ENCODE data around the gene CDNF. TPM values are rescaled to one million over a fixed set of nuclear protein-coding genes. Genes with fewer than 3 reads are reported as not detected.

The CDNF gene
- total and polyA plus RNA-seq, 2 experiments from 2014 or later = 2.4 to 7.6 TPM

DNA sequence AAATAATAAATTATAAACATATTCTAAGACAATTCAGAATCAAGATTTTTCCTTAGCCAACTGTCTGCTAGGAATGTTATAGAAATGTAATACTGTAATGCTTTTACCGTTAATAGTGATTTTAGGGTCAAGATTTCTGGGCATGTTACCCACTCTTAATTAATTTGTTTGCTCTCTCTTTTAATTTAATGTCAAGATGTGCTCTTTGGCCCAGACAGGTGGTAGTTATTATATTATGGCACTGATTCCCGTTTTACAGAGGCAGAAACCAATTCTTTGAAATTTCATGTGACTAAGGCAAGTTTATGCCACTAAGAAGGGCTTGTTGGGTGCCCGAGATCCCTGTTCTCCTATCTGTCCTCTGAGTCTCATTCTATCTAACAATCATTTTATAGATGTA, 62.2 kb downstream of the CDNF start:
- no peak overlapping the region for H3K4me3 ChIP-seq
- H2AFZ ChIP-seq = no peak overlapping the region
- no peaks in the 10 kb centered on the region for H3K9me2 ChIP-seq (replicated peaks; ENCODE audit: insufficient read depth)
- no peaks in the 10 kb centered on the region for H3K9me3 ChIP-seq (ENCODE audit: low read depth)
- no peak overlapping the region for H3K4me2 ChIP-seq
- H3K27ac ChIP-seq = no peak overlapping the region
- no peaks in the 10 kb centered on the region for H3K36me3 ChIP-seq (replicated peaks; ENCODE audit: insufficient read depth, low read depth)
- WGBS (ENCODE audit: low lambda C conversion rate, missing lambda C conversion rate) = 83% methylated on average over 3 of the region's 3 CpGs
- TF ChIP-seq EZH2 (IDR thresholded peaks at IDR 0.05; ENCODE audit: borderline replicate concordance) (no peak), EZH2phosphoT487 (IDR thresholded peaks at IDR 0.05; ENCODE audit: low read depth, severe bottlenecking, unreplicated experiment) (no peak)
- TF ChIP-seq, protein P1, sequence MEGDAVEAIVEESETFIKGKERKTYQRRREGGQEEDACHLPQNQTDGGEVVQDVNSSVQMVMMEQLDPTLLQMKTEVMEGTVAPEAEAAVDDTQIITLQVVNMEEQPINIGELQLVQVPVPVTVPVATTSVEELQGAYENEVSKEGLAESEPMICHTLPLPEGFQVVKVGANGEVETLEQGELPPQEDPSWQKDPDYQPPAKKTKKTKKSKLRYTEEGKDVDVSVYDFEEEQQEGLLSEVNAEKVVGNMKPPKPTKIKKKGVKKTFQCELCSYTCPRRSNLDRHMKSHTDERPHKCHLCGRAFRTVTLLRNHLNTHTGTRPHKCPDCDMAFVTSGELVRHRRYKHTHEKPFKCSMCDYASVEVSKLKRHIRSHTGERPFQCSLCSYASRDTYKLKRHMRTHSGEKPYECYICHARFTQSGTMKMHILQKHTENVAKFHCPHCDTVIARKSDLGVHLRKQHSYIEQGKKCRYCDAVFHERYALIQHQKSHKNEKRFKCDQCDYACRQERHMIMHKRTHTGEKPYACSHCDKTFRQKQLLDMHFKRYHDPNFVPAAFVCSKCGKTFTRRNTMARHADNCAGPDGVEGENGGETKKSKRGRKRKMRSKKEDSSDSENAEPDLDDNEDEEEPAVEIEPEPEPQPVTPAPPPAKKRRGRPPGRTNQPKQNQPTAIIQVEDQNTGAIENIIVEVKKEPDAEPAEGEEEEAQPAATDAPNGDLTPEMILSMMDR (IDR thresholded peaks at IDR 0.05; ENCODE audit: poor library complexity) = no peak
- H3K27me3 ChIP-seq = no peaks in the 10 kb centered on the region
- DNase-seq (ENCODE audit: low spot score) = no peak
- H3K79me2 ChIP-seq = no peaks in the 10 kb centered on the region
- H4K20me1 ChIP-seq (ENCODE audit: insufficient read depth, poor library complexity, severe bottlenecking) = no peaks in the 10 kb centered on the region
- peaks cover 10% of the 10 kb centered on the region for H3K4me1 ChIP-seq (ENCODE audit: insufficient read depth)

GRCh38 chr10:14774797-14775196, 63.0 kb downstream of the CDNF start, which contains the start of gene FAM107B:
FAM107B (minus strand) TSS chr10:14774897; CDS start chr10:14774663, 234 bp downstream.
- Histone ChIP-seq H3K9me3 (ENCODE audit: low read depth) (no peaks in the 10 kb centered on the region), H3K9me2 (replicated peaks; ENCODE audit: insufficient read depth) (no peaks in the 10 kb centered on the region), H3K4me1 (ENCODE audit: insufficient read depth) (peaks cover 10% of the 10 kb centered on the region), H3K4me3 (no peak within 1 kb of the TSS), H3K79me2 (no peaks in the 10 kb centered on the region), H3K27ac (no peak within 1 kb of the TSS), H2AFZ (no peak within 1 kb of the TSS), H3K4me2 (no peak within 1 kb of the TSS), H4K20me1 (ENCODE audit: insufficient read depth, poor library complexity, severe bottlenecking) (no peaks in the 10 kb centered on the region), H3K36me3 (replicated peaks; ENCODE audit: insufficient read depth, low read depth) (no peaks in the 10 kb centered on the region), H3K27me3 (no peaks in the 10 kb centered on the region)
- DNase-seq (ENCODE audit: low spot score) = no peak
- 94% methylated on average over 8 of the region's 8 CpGs for WGBS (ENCODE audit: low lambda C conversion rate, missing lambda C conversion rate)
- TF ChIP-seq EZH2phosphoT487 (IDR thresholded peaks at IDR 0.05; ENCODE audit: low read depth, severe bottlenecking, unreplicated experiment) (no peak), EZH2 (IDR thresholded peaks at IDR 0.05; ENCODE audit: borderline replicate concordance) (no peak)
- TF ChIP-seq, protein P1 (IDR thresholded peaks at IDR 0.05; ENCODE audit: poor library complexity) = no peak

GRCh38 chr10:14774214-14774580, 63.6 kb downstream of the CDNF start:
- Histone ChIP-seq H3K79me2 (no peaks in the 10 kb centered on the region), H3K27ac (no peak overlapping the region), H4K20me1 (ENCODE audit: insufficient read depth, poor library complexity, severe bottlenecking) (no peaks in the 10 kb centered on the region), H2AFZ (no peak overlapping the region), H3K27me3 (no peaks in the 10 kb centered on the region), H3K9me2 (replicated peaks; ENCODE audit: insufficient read depth) (no peaks in the 10 kb centered on the region), H3K36me3 (replicated peaks; ENCODE audit: insufficient read depth, low read depth) (no peaks in the 10 kb centered on the region), H3K4me3 (no peak overlapping the region), H3K4me1 (ENCODE audit: insufficient read depth) (peaks cover 4% of the 10 kb centered on the region), H3K4me2 (no peak overlapping the region), H3K9me3 (ENCODE audit: low read depth) (no peaks in the 10 kb centered on the region)
- TF ChIP-seq EZH2 (IDR thresholded peaks at IDR 0.05; ENCODE audit: borderline replicate concordance) (no peak), EZH2phosphoT487 (IDR thresholded peaks at IDR 0.05; ENCODE audit: low read depth, severe bottlenecking, unreplicated experiment) (no peak)
- TF ChIP-seq, protein P1 (IDR thresholded peaks at IDR 0.05; ENCODE audit: poor library complexity) = no peak
- WGBS (ENCODE audit: low lambda C conversion rate, missing lambda C conversion rate) = 95% methylated on average over 22 of the region's 22 CpGs
- DNase-seq (ENCODE audit: low spot score) = no peak

All from hepatocyte (in vitro differentiated cells).